CD4-positive, CD25-positive, alpha-beta regulatory T cell (primary cell): ENCODE measurements around the gene USP16. TPM values are rescaled to one million over a fixed set of nuclear protein-coding genes. Genes with fewer than 3 reads are reported as not detected.

ENCODE experiments used
- ATAC-seq, 2 donors: fragments of 150-1000 bp; cut with Tn5 transposase; one replicate each; pipeline ENCODE4 v1.10.0; 2021; ENCODE audit warnings: low read depth in 2 of 2, moderate number of reproducible peaks in 2 of 2, moderate library complexity in 1 of 2
- DNase-seq, 3 donors: peaks; one replicate each; pipeline versions ENCODE4 v3.0.0 to v3.0.0-alpha.2; 2012 to 2022; ENCODE audit warnings: mixed read lengths in 1 of 3
- H3K27ac ChIP-seq: one replicate; pipeline ENCODE4 v1.7.0; 2013; ENCODE audit warnings: mild to moderate bottlenecking, low read length; ENCODE audit not compliant: insufficient read depth, poor library complexity, severe bottlenecking
- H3K27me3 ChIP-seq: one replicate; pipeline ENCODE4 v1.7.0; 2013; ENCODE audit warnings: low read length; ENCODE audit not compliant: control insufficient read depth, insufficient read depth
- H3K36me3 ChIP-seq: one replicate; pipeline ENCODE4 v1.7.0; 2013; ENCODE audit warnings: mild to moderate bottlenecking, low read length, moderate library complexity; ENCODE audit not compliant: control insufficient read depth, insufficient read depth
- H3K4me1 ChIP-seq: 2 replicates; pipeline ENCODE4 v1.7.0; 2013; ENCODE audit warnings: mild to moderate bottlenecking, low read length; ENCODE audit not compliant: insufficient read depth, control insufficient read depth, poor library complexity, severe bottlenecking
- H3K4me3 ChIP-seq: one replicate; pipeline ENCODE4 v1.7.0; 2013; ENCODE audit warnings: low read depth, mild to moderate bottlenecking, low read length, moderate library complexity
- H3K9me3 ChIP-seq, 2 experiments: 1 replicate in 1 of 2; 2 replicates in 1 of 2; pipeline ENCODE4 v1.7.0; 2013; ENCODE audit warnings: low read length in 2 of 2, mild to moderate bottlenecking in 1 of 2, moderate library complexity in 1 of 2; ENCODE audit not compliant: control insufficient read depth in 2 of 2
- H3K27ac Mint-ChIP-seq, 3 donors: one replicate each; pipeline ENCODE4 v1.8.0; 2020 to 2022; ENCODE audit warnings: mild to moderate bottlenecking in 3 of 3, mixed read lengths in 3 of 3, moderate library complexity in 2 of 3
- H3K27me3 Mint-ChIP-seq: one replicate; pipeline ENCODE4 v1.8.0; 2022; ENCODE audit warnings: mild to moderate bottlenecking, mixed read lengths
- H3K36me3 Mint-ChIP-seq: one replicate; pipeline ENCODE4 v1.8.0; 2020; ENCODE audit warnings: mixed read lengths
- H3K4me1 Mint-ChIP-seq, 4 donors: one replicate each; pipeline ENCODE4 v1.8.0; 2020 to 2022; ENCODE audit warnings: mixed read lengths in 4 of 4, mild to moderate bottlenecking in 1 of 4
- H3K4me3 Mint-ChIP-seq, 4 donors: one replicate each; pipeline ENCODE4 v1.8.0; 2020 to 2022; ENCODE audit warnings: mild to moderate bottlenecking in 4 of 4, mixed read lengths in 4 of 4, moderate library complexity in 3 of 4
- H3K9me3 Mint-ChIP-seq, 7 donors: one replicate each; pipeline ENCODE4 v1.8.0; 2020 to 2022; ENCODE audit warnings: mixed read lengths in 7 of 7, mild to moderate bottlenecking in 3 of 7, moderate library complexity in 2 of 7
- polyA plus RNA-seq, 4 donors: library from polyadenylated mRNA; unstranded; fragments of 300-500 nt; fragmentation: Illumina TruSeq; gene quantifications; one replicate each; pipeline ENCODE4 v1.2.3, GENCODE V29; 2021
- total RNA-seq: library from RNA; stranded (reverse); gene quantifications from one replicate; pipeline ENCODE4 v1.2.3, GENCODE V29; 2022

The USP16 gene
- total and polyA plus RNA-seq, 5 donors from 2014 or later, result 22.6 to 72.8 (median 31.3) TPM

- Histone ChIP-seq H3K27ac (no peak overlapping the region), H3K36me3 (no peaks in the 10 kb centered on the region), H3K4me1 (peaks cover 18% of the 10 kb centered on the region), H3K27me3 (no peaks in the 10 kb centered on the region), H3K4me3 (no peak overlapping the region), H3K9me3 (no peaks in the 10 kb centered on the region)
- Mint-ChIP-seq H3K27me3 (peaks cover 6% of the 10 kb centered on the region), H3K9me3 (no peaks in the 10 kb centered on the region), H3K4me1 (peaks cover 4 to 35% (median 21%) of the 10 kb centered on the region in 4 donors), H3K4me3 (no peak overlapping the region), H3K36me3 (peaks cover 6% of the 10 kb centered on the region), H3K27ac (peak overlapping the region in 1 of 3 donors; percentile 60)
- DNase-seq (no peak), ATAC-seq (no peak)
Measured at GRCh38 chr21:29084372-29084771, 59.9 kb downstream of the USP16 start.

GRCh38 chr21:29085106-29085752 is 60.8 kb downstream of the USP16 start:
- Mint-ChIP-seq H3K27ac (no peak overlapping the region), H3K36me3 (peaks cover 6% of the 10 kb centered on the region), H3K4me3 (no peak overlapping the region), H3K27me3 (peaks cover 6% of the 10 kb centered on the region), H3K9me3 (no peaks in the 10 kb centered on the region), H3K4me1 (peaks cover 9 to 27% (median 16%) of the 10 kb centered on the region in 4 donors)
- no peak overlapping the region for H3K4me3 ChIP-seq
- DNase-seq (no peak), ATAC-seq (no peak)
- peaks cover 10% of the 10 kb centered on the region for H3K4me1 ChIP-seq
- no peaks in the 10 kb centered on the region for H3K36me3 ChIP-seq
- H3K27ac ChIP-seq, result no peak overlapping the region
- no peaks in the 10 kb centered on the region for H3K27me3 ChIP-seq
- H3K9me3 ChIP-seq, result no peaks in the 10 kb centered on the region

- Mint-ChIP-seq H3K27ac (no peak overlapping the region), H3K9me3 (no peaks in the 10 kb centered on the region), H3K4me3 (no peak overlapping the region), H3K36me3 (peaks cover 11% of the 10 kb centered on the region), H3K4me1 (peaks cover 0 to 10% (median 3%) of the 10 kb centered on the region in 4 donors), H3K27me3 (no peaks in the 10 kb centered on the region)
- Histone ChIP-seq H3K27me3 (no peaks in the 10 kb centered on the region), H3K4me1 (no peaks in the 10 kb centered on the region), H3K9me3 (no peaks in the 10 kb centered on the region), H3K4me3 (no peak overlapping the region), H3K36me3 (peaks cover 6% of the 10 kb centered on the region), H3K27ac (no peak overlapping the region)
- ATAC-seq, result no peak
- no peak for DNase-seq
Measured at GRCh38 chr21:29091033-29091432, 66.6 kb downstream of the USP16 start.

- no peaks in the 10 kb centered on the region for H3K4me1 ChIP-seq
- H3K4me3 ChIP-seq, result no peak overlapping the region
- H3K27ac ChIP-seq, result no peak overlapping the region
- Mint-ChIP-seq H3K4me1 (peaks cover 0 to 6% (median 3%) of the 10 kb centered on the region in 4 donors), H3K36me3 (peaks cover 4% of the 10 kb centered on the region), H3K27me3 (no peaks in the 10 kb centered on the region), H3K4me3 (no peak overlapping the region), H3K9me3 (no peaks in the 10 kb centered on the region), H3K27ac (no peak overlapping the region)
- ATAC-seq, result no peak
- H3K36me3 ChIP-seq, result peaks cover 10% of the 10 kb centered on the region
- H3K27me3 ChIP-seq, result no peaks in the 10 kb centered on the region
- no peak for DNase-seq
- no peaks in the 10 kb centered on the region for H3K9me3 ChIP-seq
Measured at GRCh38 chr21:29092102-29092959, 67.9 kb downstream of the USP16 start.

- Mint-ChIP-seq H3K27ac (no peak overlapping the region), H3K4me3 (no peak overlapping the region), H3K27me3 (no peaks in the 10 kb centered on the region), H3K9me3 (no peaks in the 10 kb centered on the region), H3K36me3 (peaks cover 7% of the 10 kb centered on the region), H3K4me1 (peaks cover 0 to 1% (median 0%) of the 10 kb centered on the region in 4 donors)
- Histone ChIP-seq H3K27ac (no peak overlapping the region), H3K36me3 (peaks cover 10% of the 10 kb centered on the region), H3K4me3 (no peak overlapping the region), H3K27me3 (no peaks in the 10 kb centered on the region), H3K9me3 (no peaks in the 10 kb centered on the region), H3K4me1 (no peaks in the 10 kb centered on the region)
- ATAC-seq (no peak), DNase-seq (no peak)
Measured at GRCh38 chr21:29096218-29097015, 71.9 kb downstream of the USP16 start.

GRCh38 chr21:29098156-29098555 is 73.7 kb downstream of the USP16 start:
- no peaks in the 10 kb centered on the region for H3K4me1 ChIP-seq
- no peak for ATAC-seq
- Mint-ChIP-seq H3K4me3 (no peak overlapping the region), H3K36me3 (peaks cover 15% of the 10 kb centered on the region), H3K27ac (no peak overlapping the region), H3K9me3 (no peaks in the 10 kb centered on the region), H3K4me1 (peaks cover 0 to 1% (median 0%) of the 10 kb centered on the region in 4 donors), H3K27me3 (no peaks in the 10 kb centered on the region)
- no peak overlapping the region for H3K4me3 ChIP-seq
- peaks cover 13% of the 10 kb centered on the region for H3K36me3 ChIP-seq
- H3K27me3 ChIP-seq, result no peaks in the 10 kb centered on the region
- no peaks in the 10 kb centered on the region for H3K9me3 ChIP-seq
- no peak for DNase-seq
- H3K27ac ChIP-seq, result no peak overlapping the region

GRCh38 chr21:29102791-29103257 is 78.4 kb downstream of the USP16 start:
- no peak overlapping the region for H3K4me3 ChIP-seq
- peaks cover 4% of the 10 kb centered on the region for H3K36me3 ChIP-seq
- H3K27ac ChIP-seq, result no peak overlapping the region
- no peaks in the 10 kb centered on the region for H3K9me3 ChIP-seq
- ATAC-seq (no peak), DNase-seq (no peak)
- no peaks in the 10 kb centered on the region for H3K27me3 Mint-ChIP-seq
- H3K27ac Mint-ChIP-seq, result no peak overlapping the region
- no peaks in the 10 kb centered on the region for H3K27me3 ChIP-seq
- H3K4me1 Mint-ChIP-seq, result peaks cover 0 to 4% (median 2%) of the 10 kb centered on the region in 4 donors
- H3K36me3 Mint-ChIP-seq, result peaks cover 22% of the 10 kb centered on the region
- H3K4me3 Mint-ChIP-seq, result no peak overlapping the region
- peaks cover 0 to 3% (median 0%) of the 10 kb centered on the region in 7 donors for H3K9me3 Mint-ChIP-seq
- H3K4me1 ChIP-seq, result no peaks in the 10 kb centered on the region
